Gastroesophageal sphincter (tissue), 3 donors: ENCODE results near the gene PRSS58.

Experiments used
- EP300 ChIP-seq: sonication (generic); formaldehyde crosslinking; IDR thresholded peaks from one replicate; pipeline ENCODE4 v1.6.1; 2017; ENCODE audit warnings: antibody characterized with exemption, mild to moderate bottlenecking
- POLR2A ChIP-seq, 2 donors: fragments of 450-650 bp; IDR thresholded peaks; one replicate each; pipeline ENCODE4 v1.6.1; 2017; ENCODE audit warnings: antibody characterized with exemption in 2 of 2, mild to moderate bottlenecking in 2 of 2, moderate library complexity in 1 of 2
- POLR2AphosphoS5 ChIP-seq: sonication (generic); formaldehyde crosslinking; IDR thresholded peaks from one replicate; pipeline ENCODE4 v1.6.1; 2017; ENCODE audit warnings: antibody characterized with exemption
- TF ChIP-seq, protein P1 (sequence below), 4 experiments: fragments of 200-600 bp in 2 of 4; fragments of 450-650 bp in 2 of 4; sonication (generic) in 1 of 4; IDR thresholded peaks; one replicate each; pipeline ENCODE4 v1.5.1; 2017 to 2019; ENCODE audit warnings: antibody characterized with exemption in 4 of 4, mild to moderate bottlenecking in 2 of 4, moderate library complexity in 2 of 4

DNA sequence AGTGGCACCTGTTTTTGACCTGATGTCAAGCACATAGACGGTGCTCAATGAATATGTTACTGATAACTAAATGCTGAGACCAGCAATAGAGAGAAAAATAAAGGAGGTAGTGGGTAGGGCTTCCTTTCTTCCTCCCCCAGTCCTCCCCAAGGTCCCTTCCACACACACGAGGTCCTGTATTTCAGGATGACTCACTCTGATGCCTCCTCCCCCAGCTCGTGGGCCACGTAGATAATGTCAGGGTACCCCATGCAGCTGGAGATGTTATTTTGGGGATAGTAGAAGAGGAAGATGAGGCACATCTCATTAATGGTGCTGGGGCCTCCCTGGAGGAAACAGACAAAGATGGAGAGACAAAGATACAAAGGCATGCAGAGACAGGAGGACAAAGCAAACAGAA is 17.3 kb downstream of the PRSS58 start:
- TF ChIP-seq, protein P1, sequence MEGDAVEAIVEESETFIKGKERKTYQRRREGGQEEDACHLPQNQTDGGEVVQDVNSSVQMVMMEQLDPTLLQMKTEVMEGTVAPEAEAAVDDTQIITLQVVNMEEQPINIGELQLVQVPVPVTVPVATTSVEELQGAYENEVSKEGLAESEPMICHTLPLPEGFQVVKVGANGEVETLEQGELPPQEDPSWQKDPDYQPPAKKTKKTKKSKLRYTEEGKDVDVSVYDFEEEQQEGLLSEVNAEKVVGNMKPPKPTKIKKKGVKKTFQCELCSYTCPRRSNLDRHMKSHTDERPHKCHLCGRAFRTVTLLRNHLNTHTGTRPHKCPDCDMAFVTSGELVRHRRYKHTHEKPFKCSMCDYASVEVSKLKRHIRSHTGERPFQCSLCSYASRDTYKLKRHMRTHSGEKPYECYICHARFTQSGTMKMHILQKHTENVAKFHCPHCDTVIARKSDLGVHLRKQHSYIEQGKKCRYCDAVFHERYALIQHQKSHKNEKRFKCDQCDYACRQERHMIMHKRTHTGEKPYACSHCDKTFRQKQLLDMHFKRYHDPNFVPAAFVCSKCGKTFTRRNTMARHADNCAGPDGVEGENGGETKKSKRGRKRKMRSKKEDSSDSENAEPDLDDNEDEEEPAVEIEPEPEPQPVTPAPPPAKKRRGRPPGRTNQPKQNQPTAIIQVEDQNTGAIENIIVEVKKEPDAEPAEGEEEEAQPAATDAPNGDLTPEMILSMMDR (IDR thresholded peaks at IDR 0.05) = no peak
- TF ChIP-seq POLR2A (IDR thresholded peaks at IDR 0.05) (no peak), POLR2AphosphoS5 (no peak), EP300 (no peak)
